Measurements from ENCODE around the gene VIPR2.

VIPR2 gene

DNA sequence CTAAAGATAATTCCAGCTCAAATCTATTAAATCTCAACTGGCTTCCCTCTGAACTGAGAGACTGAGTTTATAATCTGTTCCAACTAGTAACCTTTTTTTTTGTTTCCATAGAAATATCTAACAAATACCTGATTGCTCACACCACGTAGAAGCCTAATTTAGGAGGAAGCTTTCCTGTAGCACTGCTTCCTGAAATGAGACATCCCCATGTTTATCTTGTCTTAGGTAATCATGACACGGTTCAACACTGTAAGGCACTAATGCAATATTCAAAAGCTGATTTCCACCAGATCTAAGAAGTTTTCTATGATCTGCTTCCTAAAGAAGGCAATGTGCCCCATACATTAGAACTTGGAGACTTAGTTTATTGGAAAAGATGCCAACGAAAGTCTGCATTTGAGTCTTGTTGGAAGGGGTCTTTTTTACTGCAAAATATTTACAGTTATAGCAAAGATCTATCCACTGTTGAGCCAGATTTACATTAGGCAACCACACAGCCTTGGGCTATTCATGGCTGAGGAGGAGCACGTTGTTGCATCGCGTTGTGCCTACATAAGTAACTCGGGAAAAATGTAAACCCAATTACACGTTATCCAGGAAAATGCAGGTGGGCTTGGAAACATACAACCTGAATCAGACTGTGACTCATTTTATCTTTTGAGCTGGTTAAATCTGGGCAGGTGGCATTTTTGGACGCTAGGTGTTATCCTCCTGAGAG lies 66.3 kb downstream of the VIPR2 start:
- no peaks in the 10 kb centered on the region for H3K9me3 ChIP-seq
- H3K27me3 ChIP-seq = no peaks in the 10 kb centered on the region
- DNase-seq = no peak
- H3K4me1 ChIP-seq = peaks cover 0 to 5% (median 2%) of the 10 kb centered on the region in 4 donors
- TF ChIP-seq, protein P1, sequence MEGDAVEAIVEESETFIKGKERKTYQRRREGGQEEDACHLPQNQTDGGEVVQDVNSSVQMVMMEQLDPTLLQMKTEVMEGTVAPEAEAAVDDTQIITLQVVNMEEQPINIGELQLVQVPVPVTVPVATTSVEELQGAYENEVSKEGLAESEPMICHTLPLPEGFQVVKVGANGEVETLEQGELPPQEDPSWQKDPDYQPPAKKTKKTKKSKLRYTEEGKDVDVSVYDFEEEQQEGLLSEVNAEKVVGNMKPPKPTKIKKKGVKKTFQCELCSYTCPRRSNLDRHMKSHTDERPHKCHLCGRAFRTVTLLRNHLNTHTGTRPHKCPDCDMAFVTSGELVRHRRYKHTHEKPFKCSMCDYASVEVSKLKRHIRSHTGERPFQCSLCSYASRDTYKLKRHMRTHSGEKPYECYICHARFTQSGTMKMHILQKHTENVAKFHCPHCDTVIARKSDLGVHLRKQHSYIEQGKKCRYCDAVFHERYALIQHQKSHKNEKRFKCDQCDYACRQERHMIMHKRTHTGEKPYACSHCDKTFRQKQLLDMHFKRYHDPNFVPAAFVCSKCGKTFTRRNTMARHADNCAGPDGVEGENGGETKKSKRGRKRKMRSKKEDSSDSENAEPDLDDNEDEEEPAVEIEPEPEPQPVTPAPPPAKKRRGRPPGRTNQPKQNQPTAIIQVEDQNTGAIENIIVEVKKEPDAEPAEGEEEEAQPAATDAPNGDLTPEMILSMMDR (IDR thresholded peaks at IDR 0.05) = no peak
- no peak overlapping the region for H3K4me3 ChIP-seq
- intact Hi-C loops (cut with DNase I; ENCODE audit: low total_unique reads) = no loop called here
- no peaks in the 10 kb centered on the region for H3K36me3 ChIP-seq
- no peak overlapping the region for H3K27ac ChIP-seq

DNA sequence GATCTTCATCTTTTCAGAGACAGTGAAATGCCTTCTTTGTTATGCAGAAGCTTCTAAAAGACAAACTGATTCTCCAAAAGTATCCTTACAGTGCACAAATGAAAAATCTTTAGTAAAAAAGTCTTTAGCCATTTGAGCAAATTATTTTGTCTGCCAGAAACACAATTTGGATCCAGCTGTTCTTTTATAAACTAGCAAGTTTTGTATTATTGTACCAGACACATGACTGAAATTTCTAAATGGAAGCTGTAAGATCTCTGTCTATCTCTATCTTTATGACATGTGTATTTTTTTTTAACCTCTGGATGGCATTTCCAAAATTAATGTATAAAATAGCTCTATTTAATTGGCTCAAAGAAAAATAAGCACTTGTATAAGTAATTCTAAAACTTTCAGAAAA lies 68.3 kb downstream of the VIPR2 start:
- Histone ChIP-seq H3K27me3 (no peaks in the 10 kb centered on the region), H3K27ac (no peak overlapping the region), H3K4me3 (no peak overlapping the region), H3K4me1 (peaks cover 0 to under 1% (median under 1%) of the 10 kb centered on the region in 4 donors), H3K9me3 (no peaks in the 10 kb centered on the region), H3K36me3 (no peaks in the 10 kb centered on the region)
- DNase-seq = no peak
- TF ChIP-seq, protein P1 (IDR thresholded peaks at IDR 0.05) = no peak
- intact Hi-C loops (cut with DNase I; ENCODE audit: low total_unique reads) = no loop called here

DNA sequence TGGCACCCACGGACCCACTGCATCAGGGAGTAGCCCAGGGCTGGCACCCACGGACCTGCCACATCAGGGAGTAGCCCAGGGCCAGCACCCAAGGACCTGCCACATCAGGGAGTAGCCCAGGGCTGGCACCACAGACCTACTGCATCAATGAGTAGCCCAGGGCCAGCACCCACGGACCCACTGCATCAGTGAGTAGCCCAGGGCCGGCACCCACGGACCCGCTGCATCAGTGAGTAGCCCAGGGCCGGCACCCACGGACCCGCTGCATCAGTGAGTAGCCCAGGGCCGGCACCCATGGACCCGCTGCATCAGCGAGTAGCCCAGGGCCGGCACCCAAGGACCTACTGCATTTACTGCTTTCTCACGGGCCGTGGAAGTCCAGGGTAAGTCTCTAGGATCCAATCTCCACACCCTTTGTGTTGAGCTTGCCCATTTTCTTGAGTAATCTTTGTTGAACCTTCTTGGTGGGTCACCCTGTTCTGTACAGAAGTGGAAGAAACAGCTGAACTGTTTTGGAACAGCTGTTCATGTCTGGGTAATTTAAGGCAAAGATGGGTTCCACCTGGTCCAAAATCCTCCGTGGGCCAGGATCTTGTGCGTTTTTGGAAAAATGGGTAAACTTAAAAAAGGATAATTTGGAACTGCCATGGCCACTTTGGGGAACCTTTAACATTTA lies 69.0 kb downstream of the VIPR2 start:
- DNase-seq = no peak
- no peak overlapping the region for H3K4me3 ChIP-seq
- peaks cover 0 to 7% (median 2%) of the 10 kb centered on the region in 4 donors for H3K4me1 ChIP-seq
- TF ChIP-seq, protein P1 (IDR thresholded peaks at IDR 0.05) = no peak
- no peaks in the 10 kb centered on the region for H3K27me3 ChIP-seq
- no peak overlapping the region for H3K27ac ChIP-seq
- no peaks in the 10 kb centered on the region for H3K9me3 ChIP-seq
- intact Hi-C loops (cut with DNase I; ENCODE audit: low total_unique reads) = no loop called here
- no peaks in the 10 kb centered on the region for H3K36me3 ChIP-seq

DNA sequence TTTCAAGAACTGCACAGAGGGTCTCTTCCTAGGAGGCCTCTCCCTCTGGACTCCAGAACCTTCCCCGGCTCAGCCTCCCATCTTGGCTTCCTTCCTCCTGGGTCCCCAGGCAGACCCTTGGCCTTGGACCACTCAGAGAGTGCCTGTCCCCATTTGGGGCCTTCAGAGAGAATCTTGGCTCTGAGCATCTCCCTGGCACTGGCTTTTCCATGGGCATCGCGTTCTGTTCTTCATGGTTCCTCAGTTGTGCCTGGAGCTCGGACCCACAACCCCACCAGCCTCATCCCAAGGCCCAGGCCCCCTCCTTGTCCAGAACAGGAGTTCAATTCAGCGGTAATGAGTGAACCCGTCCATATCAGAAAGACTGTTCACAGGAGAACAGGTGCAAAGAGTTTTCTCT lies 73.4 kb downstream of the VIPR2 start:
- Histone ChIP-seq H3K27me3 (no peaks in the 10 kb centered on the region), H3K4me1 (peaks cover 0 to 49% (median 34%) of the 10 kb centered on the region in 4 donors), H3K4me3 (no peak overlapping the region), H3K27ac (peak overlapping the region; percentile 88 to 92), H3K9me3 (no peaks in the 10 kb centered on the region), H3K36me3 (no peaks in the 10 kb centered on the region)
- DNase-seq = no peak
- TF ChIP-seq, protein P1 (IDR thresholded peaks at IDR 0.05) = no peak
- intact Hi-C loops (cut with DNase I; ENCODE audit: low total_unique reads) = no loop called here

DNA sequence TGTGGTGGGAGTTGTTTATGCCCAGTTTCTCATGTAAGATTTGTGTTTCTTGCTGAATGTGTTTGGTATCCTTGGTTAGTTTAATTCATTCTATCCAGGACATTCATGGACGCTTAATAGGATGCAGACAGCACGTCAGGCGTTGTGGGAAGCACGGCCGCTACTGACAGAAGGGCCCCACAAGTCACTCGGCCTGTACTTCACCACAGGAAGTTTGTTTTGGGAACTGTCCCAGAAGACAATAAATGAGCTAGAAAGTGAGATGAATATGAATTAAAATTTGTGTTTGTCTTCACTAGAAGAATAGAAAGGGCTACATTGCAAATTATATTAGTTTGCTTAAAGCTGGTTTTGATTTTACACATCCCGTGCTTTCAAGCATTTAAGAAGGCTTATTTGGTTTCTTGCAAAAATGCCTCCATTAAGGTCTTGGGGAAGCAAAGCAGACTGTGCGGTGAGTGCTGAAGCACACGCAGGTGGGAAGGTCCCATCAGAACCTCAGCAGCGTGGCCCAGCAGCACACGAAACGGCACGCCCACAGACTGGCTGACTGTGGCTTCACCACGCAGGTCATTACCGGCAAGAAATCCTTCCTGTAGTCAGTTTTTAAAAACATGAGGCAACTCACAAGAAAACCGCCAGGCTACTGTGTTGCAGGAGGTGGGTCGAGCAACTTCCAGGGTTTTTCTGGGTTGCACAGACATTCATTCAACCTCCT lies 74.1 kb downstream of the VIPR2 start:
- H3K27ac ChIP-seq = peak overlapping the region; percentile 88 to 92

More for the DNA sequence above, 74.1 kb downstream of the VIPR2 start:
- Histone ChIP-seq H3K27me3 (no peaks in the 10 kb centered on the region), H3K9me3 (no peaks in the 10 kb centered on the region), H3K4me3 (no peak overlapping the region), H3K4me1 (peaks cover 0 to 51% (median 34%) of the 10 kb centered on the region in 4 donors), H3K36me3 (no peaks in the 10 kb centered on the region)
- TF ChIP-seq, protein P1 (IDR thresholded peaks at IDR 0.05) = no peak
- peak in 1 of 2 donors; percentile 78 for DNase-seq
- intact Hi-C loops (cut with DNase I; ENCODE audit: low total_unique reads) = no loop called here

Data from tibial artery (tissue), 4 donors.